Measurements from ENCODE around the gene FAM228B.
A peak's percentile ranks its signal among the peaks of the same experiment; 100 is the strongest.

FAM228B gene

GRCh38 chr2:24110660-24111303 lies 12.5 kb upstream of the FAM228B start:
- TF ChIP-seq ZBTB7A (IDR thresholded peaks at IDR 0.05; ENCODE audit: low read depth) (no peak), NFIC (IDR thresholded peaks at IDR 0.05) (no peak), MAX (IDR thresholded peaks at IDR 0.05) (no peak), YY1 (IDR thresholded peaks at IDR 0.05; ENCODE audit: low read depth) (no peak), EGR1 (IDR thresholded peaks at IDR 0.05) (no peak), TCF12 (IDR thresholded peaks at IDR 0.05; ENCODE audit: low read depth) (no peak), FOXM1 (IDR thresholded peaks at IDR 0.05; ENCODE audit: borderline replicate concordance, low read depth) (no peak), TEAD4 (IDR thresholded peaks at IDR 0.05) (no peak), CREB1 (IDR thresholded peaks at IDR 0.05; ENCODE audit: low read depth) (no peak), EP300 (IDR thresholded peaks at IDR 0.05; ENCODE audit: borderline replicate concordance) (no peak), REST (IDR thresholded peaks at IDR 0.05; ENCODE audit: low read depth) (no peak), USF1 (IDR thresholded peaks at IDR 0.05) (no peak), RAD21 (IDR thresholded peaks at IDR 0.05; ENCODE audit: low read depth) (no peak), TAF1 (IDR thresholded peaks at IDR 0.05; ENCODE audit: low read depth) (no peak), CEBPB (IDR thresholded peaks at IDR 0.05) (no peak)

- TF ChIP-seq TEAD4 (IDR thresholded peaks at IDR 0.05) (no peak), YY1 (IDR thresholded peaks at IDR 0.05; ENCODE audit: low read depth) (no peak), FOXM1 (IDR thresholded peaks at IDR 0.05; ENCODE audit: borderline replicate concordance, low read depth) (no peak), ZBTB7A (IDR thresholded peaks at IDR 0.05; ENCODE audit: low read depth) (no peak)
Measured at GRCh38 chr2:24111407-24111901, 11.8 kb upstream of the FAM228B start.

GRCh38 chr2:24115057-24115456 lies 8.2 kb upstream of the FAM228B start:
- TF ChIP-seq TEAD4 (IDR thresholded peaks at IDR 0.05) = peak; percentile 48
- TF ChIP-seq TAF1 (IDR thresholded peaks at IDR 0.05; ENCODE audit: low read depth) = no peak

GRCh38 chr2:24117902-24118301 lies 5.4 kb upstream of the FAM228B start:
- TF ChIP-seq TEAD4 (IDR thresholded peaks at IDR 0.05) (no peak), TCF12 (IDR thresholded peaks at IDR 0.05; ENCODE audit: low read depth) (no peak), CREB1 (IDR thresholded peaks at IDR 0.05; ENCODE audit: low read depth) (no peak), REST (IDR thresholded peaks at IDR 0.05; ENCODE audit: low read depth) (no peak)

- TF ChIP-seq CREB1 (IDR thresholded peaks at IDR 0.05; ENCODE audit: low read depth) (no peak), TCF12 (IDR thresholded peaks at IDR 0.05; ENCODE audit: low read depth) (no peak), FOXM1 (IDR thresholded peaks at IDR 0.05; ENCODE audit: borderline replicate concordance, low read depth) (no peak), CEBPB (IDR thresholded peaks at IDR 0.05) (no peak)
Measured at GRCh38 chr2:24121066-24121465, 2.2 kb upstream of the FAM228B start.

- TF ChIP-seq TEAD4 (IDR thresholded peaks at IDR 0.05) = 0 out of 2 replicates have a peak, but pooled peaks have one; percentile 23
- no peak for TF ChIP-seq FOXM1 (IDR thresholded peaks at IDR 0.05; ENCODE audit: borderline replicate concordance, low read depth)
- no peak for TF ChIP-seq TAF1 (IDR thresholded peaks at IDR 0.05; ENCODE audit: low read depth)
- TF ChIP-seq CEBPB (IDR thresholded peaks at IDR 0.05) = no peak
- TF ChIP-seq TCF12 (IDR thresholded peaks at IDR 0.05; ENCODE audit: low read depth) = peak; percentile 37; the same call in 1 of the 2 replicates
- no peak for TF ChIP-seq RAD21 (IDR thresholded peaks at IDR 0.05; ENCODE audit: low read depth)
- TF ChIP-seq MAX (IDR thresholded peaks at IDR 0.05) = no peak; the same call in 1 of the 2 replicates
- no peak for TF ChIP-seq REST (IDR thresholded peaks at IDR 0.05; ENCODE audit: low read depth)
- TF ChIP-seq EP300 (IDR thresholded peaks at IDR 0.05; ENCODE audit: borderline replicate concordance) = peak; percentile 32; the same call in 1 of the 2 replicates
- TF ChIP-seq NFIC (IDR thresholded peaks at IDR 0.05) = peak; percentile 36; the same call in 1 of the 2 replicates
Measured at GRCh38 chr2:24121469-24121868, 1.8 kb upstream of the FAM228B start.
